GM21723 (cell line): ENCODE measurements around the gene APOBR.
"Not testable (repeated sequence)": the region's sequence is repeated elsewhere in the genome, so short reads cannot be mapped to it uniquely, and the experiment has no call there.

Experiments
- ATAC-seq: cut with Tn5 transposase; IDR thresholded peaks from one replicate; pipeline ENCODE4 v1.9.1; 2021; ENCODE audit warnings: mild to moderate bottlenecking, moderate library complexity; ENCODE audit not compliant: unreplicated experiment

APOBR gene, protein sequence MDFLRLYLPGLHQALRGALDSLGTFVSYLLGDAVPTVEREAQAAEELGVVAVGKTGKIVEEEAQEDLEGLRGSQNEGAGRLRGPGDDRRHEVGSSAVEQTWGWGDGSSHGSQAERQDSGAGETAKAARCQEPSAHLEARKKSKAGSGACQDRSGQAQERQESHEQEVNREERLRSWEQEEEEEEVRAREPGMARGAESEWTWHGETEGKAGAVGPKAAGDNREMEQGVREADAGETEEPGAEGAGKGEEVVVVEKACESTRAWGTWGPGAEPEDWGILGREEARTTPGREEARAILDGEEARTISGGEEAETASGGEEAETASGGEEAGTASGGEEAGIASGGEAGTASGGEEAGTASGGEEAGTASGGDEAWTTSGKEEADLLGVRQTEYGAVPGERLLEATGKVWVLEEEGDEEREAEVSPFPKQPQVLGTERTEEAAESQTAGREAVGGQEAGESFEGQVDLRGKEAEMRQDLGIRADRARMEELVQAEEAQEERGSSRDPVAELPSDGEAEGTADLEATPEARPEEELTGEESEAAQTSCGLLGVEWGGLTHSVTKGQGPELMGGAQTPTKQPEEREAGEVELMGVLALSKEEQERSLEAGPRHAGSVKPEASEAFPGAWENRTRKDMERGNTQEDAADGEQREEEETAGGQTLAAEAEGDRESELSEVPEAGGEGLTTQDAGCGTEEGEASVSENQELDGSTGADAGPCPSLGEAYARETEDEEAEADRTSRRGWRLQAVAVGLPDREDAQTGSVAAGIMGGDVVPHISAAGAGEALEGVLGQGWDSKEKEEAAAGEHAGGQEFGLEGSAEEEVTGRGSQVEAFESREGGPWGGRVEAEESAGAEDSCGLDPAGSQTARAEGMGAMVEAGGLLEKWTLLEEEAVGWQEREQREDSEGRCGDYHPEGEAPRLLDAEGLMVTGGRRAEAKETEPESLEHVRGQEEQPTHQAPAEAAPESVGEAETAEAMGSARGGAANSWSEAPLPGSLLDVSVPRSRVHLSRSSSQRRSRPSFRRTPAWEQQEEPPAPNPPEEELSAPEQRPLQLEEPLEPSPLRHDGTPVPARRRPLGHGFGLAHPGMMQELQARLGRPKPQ

DNA sequence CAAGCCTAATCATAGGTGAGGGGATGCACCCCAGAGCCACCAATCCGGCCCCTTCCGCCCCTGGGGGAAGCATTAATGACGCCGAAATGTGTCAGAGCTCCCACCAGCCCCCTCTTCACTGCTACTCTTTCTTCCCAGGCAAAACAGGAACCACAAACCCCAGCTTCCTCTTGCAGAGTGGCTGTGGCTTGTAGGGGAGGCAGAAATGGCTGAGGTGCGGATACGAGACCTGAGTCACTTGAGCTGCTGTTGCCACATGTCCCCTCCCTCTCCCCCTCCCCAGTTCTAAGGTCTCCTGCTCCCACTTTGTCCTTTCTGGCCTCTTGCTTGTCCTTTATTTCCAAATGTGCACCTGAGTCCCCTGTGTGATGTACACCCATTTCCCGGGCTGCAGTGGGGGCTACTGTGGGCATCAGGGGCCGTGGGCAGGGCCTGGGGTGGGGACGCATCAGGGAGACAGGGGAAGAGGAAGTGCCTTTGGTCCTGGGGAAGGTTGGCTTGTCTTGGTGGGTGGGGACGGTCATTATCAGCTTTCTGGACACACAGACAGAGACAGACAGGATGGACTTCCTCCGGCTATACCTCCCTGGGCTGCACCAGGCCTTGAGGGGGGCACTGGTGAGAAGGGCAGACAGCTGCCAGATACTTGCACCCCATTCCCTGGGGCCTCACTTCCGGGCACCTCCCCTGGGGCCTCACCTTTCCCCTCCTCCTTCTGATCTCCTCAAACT, at the start of gene APOBR:
Gene APOBR (plus strand): TSS at position 523 of the 731 bp plus-strand sequence. CDS start 39 bp downstream, at position 562.
- ATAC-seq: peak; percentile 45

DNA sequence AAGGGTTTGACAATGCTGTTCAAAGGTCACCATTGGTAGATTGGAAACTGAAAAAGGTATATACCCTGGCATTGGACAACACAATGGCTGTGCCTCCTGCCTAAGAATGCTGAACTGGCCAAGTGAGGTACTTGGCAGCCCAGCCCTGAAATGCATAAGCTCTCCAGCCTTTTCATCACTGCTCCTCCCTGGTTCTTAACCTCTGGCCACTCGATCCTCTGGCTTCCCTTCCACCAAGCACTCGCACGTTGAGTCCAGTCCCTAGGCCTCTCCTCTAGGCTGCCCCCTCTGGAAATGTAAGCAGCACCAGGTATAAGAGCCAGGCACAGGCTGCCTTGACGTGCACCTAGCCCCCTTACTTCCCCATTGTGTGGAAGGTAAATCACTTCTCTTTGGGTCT, 48.1 kb upstream of the APOBR start:
- ATAC-seq: not testable (repeated sequence)

GRCh38 chr16:28447081-28447480, 47.4 kb upstream of the APOBR start:
- not testable (repeated sequence) for ATAC-seq

GRCh38 chr16:28473714-28474265, 20.7 kb upstream of the APOBR start:
- ATAC-seq: no peak

DNA sequence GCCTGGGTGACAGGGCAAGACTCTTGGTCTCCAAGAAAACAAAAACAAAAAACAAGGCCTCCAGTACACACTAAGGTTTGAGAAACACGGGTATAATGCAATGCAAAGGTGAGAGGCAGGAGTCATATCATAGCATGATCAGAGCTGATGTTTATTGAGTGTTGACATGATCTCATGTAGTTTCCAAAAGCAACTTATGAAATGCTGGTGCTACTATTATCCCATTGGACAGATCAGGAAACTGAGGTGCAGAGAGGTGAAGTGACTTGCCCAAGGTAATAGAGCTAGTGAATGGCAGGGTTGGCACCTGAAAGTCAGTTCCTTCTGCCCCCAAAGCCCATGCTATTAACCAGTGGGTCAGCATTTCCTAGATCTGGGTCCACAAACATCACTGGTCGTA, 19.2 kb upstream of the APOBR start:
- ATAC-seq: no peak

GRCh38 chr16:28477311-28477920, 17.0 kb upstream of the APOBR start:
- no peak for ATAC-seq

- ATAC-seq: no peak
These were observed 15.8 kb upstream of the APOBR start for GRCh38 chr16:28478506-28479180.

DNA sequence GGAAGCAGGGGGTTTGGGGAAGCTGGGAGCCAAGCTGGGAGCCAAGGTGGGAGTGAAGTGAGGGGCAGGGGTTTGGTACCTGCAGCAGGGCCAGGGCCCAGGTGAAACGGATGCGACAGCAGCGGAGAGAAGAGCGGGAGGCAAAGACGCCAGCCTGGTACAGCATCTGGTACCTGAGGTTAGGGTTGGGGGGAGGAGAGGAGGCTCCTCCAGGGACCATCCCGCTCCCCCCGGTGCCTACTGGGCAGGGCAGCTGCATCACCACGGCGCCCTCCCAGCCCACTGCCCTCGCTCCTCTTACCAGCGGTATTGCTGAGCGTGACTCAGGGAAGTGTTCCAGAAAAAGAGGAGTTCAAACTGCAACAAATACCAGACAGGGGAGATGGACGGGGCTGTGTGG, 12.4 kb upstream of the APOBR start:
- no peak for ATAC-seq

GRCh38 chr16:28483361-28483760, 11.1 kb upstream of the APOBR start:
- not testable (repeated sequence) for ATAC-seq

GRCh38 chr16:28486266-28486665, 8.2 kb upstream of the APOBR start:
- ATAC-seq: no peak

DNA sequence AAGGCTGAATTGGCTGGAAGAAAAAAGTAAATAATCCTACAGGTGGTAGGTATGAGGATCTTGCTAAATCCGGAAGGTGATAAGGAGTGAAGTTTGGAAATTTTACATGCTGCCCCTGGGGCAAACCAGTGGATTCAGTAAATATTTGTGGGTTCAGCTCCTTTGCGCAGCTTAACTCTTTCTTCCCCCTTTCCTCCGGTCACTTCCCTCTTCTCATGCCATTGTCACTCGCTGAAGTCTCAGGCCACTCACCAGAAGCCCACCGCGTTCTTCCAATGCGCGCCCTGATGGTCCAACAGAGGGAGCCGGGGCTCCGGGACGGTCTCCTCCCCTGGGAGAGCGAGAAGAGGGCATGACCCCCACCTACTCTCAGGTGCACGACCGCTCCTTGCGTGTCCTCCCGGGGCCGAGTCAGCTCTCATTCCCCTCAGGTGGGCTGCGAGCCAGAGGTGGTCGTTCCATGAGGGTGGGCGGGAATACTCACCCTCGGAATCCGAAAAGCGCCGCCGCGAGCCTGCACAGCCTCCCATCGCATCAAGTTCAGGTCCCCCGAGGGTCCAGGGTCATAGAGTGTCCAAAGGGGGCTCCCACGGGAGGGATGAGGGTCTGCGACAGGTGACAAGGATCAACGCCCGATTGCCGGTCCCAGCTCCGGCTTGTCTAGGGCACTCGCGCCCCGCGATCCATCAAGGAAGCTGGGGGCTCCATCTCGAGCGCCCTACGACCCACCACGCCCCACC, 3.0 kb upstream of the APOBR start:
- ATAC-seq: peak; percentile 7

- ATAC-seq: peak; percentile 70
These were observed 2.4 kb upstream of the APOBR start, which contains the start of gene CLN3 for GRCh38 chr16:28491970-28492474. Gene CLN3 (minus strand): TSS chr16:28492074. CDS start chr16:28491759, 315 bp downstream.

DNA sequence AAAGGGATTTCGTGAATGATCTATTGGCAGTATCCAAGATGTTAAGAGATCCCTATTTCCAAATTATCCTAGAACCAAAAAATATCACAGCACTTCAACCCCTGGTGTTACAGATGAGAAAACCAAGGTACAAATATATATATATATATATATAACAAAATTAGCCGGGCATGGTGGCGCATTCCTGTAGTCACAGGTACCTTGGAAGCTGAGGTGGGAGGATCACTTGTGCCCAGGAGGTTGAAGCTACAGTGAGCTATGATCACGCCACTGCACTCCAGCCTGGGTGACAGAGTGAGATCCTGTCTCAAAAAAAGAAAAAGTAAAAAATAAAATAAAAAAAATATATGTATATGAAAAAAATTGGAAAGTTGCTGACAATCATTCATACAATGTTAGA, 1.9 kb upstream of the APOBR start:
- ATAC-seq: no peak

DNA sequence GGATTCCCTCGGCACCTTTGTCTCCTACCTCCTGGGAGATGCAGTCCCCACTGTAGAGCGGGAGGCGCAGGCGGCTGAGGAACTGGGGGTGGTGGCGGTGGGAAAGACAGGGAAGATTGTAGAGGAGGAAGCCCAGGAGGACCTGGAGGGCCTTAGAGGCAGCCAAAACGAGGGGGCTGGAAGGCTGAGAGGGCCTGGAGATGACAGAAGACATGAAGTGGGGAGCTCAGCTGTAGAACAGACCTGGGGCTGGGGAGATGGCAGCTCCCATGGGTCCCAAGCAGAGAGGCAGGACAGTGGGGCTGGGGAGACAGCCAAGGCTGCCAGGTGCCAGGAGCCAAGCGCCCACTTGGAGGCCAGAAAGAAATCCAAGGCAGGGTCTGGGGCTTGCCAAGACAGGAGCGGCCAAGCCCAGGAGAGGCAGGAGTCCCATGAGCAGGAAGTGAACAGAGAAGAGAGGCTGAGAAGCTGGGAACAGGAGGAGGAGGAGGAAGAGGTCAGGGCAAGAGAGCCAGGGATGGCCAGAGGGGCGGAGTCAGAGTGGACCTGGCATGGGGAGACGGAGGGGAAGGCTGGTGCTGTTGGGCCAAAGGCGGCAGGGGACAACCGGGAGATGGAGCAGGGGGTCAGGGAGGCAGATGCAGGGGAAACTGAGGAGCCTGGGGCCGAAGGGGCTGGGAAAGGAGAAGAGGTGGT, 803 bp downstream of the APOBR start:
- no peak for ATAC-seq

GRCh38 chr16:28495795-28496749, 1.6 kb downstream of the APOBR start:
- ATAC-seq: no peak

GRCh38 chr16:28496844-28497243, 2.4 kb downstream of the APOBR start:
- ATAC-seq: no peak

- no peak for ATAC-seq
These were observed 2.9 kb downstream of the APOBR start for GRCh38 chr16:28497386-28497785.
